ENCODE measurements around the gene CDS2. TPM values are rescaled to one million over a fixed set of nuclear protein-coding genes. Genes with fewer than 3 reads are reported as not detected.

CDS2 gene
- polyA plus RNA-seq, 1 donor from 2014 or later, result 66.7 TPM

DNA sequence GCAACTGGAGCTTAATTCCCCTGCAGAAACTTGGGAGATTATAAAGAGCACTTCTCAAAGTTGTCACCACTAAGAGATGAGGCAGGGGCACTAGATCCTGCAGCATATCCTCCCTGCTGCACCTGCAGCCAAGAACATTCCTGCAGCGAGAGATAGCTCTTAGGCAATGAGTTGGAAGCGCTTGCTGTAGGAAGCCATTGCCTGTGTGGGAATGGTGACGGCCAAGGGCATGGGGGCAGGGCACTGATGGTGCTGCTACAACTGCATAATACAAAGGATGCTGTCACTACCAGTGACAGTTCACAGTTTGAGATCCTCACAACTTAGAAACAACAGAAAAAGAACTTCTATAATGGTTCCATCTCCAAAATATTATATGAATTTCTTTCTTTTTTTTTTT lies 89.9 kb downstream of the CDS2 start:
- TF ChIP-seq MXI1 (conservative IDR thresholded peaks at IDR 0.05; ENCODE audit: poor library complexity, severe bottlenecking), result no peak
- TF ChIP-seq, protein P1, sequence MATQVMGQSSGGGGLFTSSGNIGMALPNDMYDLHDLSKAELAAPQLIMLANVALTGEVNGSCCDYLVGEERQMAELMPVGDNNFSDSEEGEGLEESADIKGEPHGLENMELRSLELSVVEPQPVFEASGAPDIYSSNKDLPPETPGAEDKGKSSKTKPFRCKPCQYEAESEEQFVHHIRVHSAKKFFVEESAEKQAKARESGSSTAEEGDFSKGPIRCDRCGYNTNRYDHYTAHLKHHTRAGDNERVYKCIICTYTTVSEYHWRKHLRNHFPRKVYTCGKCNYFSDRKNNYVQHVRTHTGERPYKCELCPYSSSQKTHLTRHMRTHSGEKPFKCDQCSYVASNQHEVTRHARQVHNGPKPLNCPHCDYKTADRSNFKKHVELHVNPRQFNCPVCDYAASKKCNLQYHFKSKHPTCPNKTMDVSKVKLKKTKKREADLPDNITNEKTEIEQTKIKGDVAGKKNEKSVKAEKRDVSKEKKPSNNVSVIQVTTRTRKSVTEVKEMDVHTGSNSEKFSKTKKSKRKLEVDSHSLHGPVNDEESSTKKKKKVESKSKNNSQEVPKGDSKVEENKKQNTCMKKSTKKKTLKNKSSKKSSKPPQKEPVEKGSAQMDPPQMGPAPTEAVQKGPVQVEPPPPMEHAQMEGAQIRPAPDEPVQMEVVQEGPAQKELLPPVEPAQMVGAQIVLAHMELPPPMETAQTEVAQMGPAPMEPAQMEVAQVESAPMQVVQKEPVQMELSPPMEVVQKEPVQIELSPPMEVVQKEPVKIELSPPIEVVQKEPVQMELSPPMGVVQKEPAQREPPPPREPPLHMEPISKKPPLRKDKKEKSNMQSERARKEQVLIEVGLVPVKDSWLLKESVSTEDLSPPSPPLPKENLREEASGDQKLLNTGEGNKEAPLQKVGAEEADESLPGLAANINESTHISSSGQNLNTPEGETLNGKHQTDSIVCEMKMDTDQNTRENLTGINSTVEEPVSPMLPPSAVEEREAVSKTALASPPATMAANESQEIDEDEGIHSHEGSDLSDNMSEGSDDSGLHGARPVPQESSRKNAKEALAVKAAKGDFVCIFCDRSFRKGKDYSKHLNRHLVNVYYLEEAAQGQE (IDR thresholded peaks at IDR 0.05; ENCODE audit: borderline replicate concordance), result no peak
- no peak for TF ChIP-seq EZH2 (IDR thresholded peaks at IDR 0.05; ENCODE audit: borderline replicate concordance, insufficient read depth, low read length, poor library complexity, severe bottlenecking)
- TF ChIP-seq SMC3 (conservative IDR thresholded peaks at IDR 0.05; ENCODE audit: poor library complexity), result no peak
- TF ChIP-seq TAF1 (IDR thresholded peaks at IDR 0.05; ENCODE audit: low read depth), result no peak
- no peak for TF ChIP-seq POLR2AphosphoS5 (IDR thresholded peaks at IDR 0.05)
- TF ChIP-seq EP300 (conservative IDR thresholded peaks at IDR 0.05; ENCODE audit: poor library complexity, severe bottlenecking), result no peak
- TF ChIP-seq RAD21 (conservative IDR thresholded peaks at IDR 0.05), result no peak
- TF ChIP-seq, protein P2, sequence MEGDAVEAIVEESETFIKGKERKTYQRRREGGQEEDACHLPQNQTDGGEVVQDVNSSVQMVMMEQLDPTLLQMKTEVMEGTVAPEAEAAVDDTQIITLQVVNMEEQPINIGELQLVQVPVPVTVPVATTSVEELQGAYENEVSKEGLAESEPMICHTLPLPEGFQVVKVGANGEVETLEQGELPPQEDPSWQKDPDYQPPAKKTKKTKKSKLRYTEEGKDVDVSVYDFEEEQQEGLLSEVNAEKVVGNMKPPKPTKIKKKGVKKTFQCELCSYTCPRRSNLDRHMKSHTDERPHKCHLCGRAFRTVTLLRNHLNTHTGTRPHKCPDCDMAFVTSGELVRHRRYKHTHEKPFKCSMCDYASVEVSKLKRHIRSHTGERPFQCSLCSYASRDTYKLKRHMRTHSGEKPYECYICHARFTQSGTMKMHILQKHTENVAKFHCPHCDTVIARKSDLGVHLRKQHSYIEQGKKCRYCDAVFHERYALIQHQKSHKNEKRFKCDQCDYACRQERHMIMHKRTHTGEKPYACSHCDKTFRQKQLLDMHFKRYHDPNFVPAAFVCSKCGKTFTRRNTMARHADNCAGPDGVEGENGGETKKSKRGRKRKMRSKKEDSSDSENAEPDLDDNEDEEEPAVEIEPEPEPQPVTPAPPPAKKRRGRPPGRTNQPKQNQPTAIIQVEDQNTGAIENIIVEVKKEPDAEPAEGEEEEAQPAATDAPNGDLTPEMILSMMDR (IDR thresholded peaks at IDR 0.05; ENCODE audit: poor library complexity, severe bottlenecking), result no peak
- no peak overlapping the region for H3K27ac ChIP-seq (ENCODE audit: low read length)
- no peaks in the 10 kb centered on the region for H3K9me2 ChIP-seq (ENCODE audit: insufficient read depth, low read length)
- H3K27me3 ChIP-seq (ENCODE audit: insufficient read depth, low read depth, low read length), result no peaks in the 10 kb centered on the region
- no peak overlapping the region for H3K9ac ChIP-seq (ENCODE audit: low read length)
- H3K4me3 ChIP-seq (ENCODE audit: low read length), result no peak overlapping the region
- H3K9me3 ChIP-seq (ENCODE audit: low read length), result no peaks in the 10 kb centered on the region
- no peak overlapping the region for H2AFZ ChIP-seq (ENCODE audit: low read depth, low read length)
- no peak overlapping the region for H3K4me2 ChIP-seq (ENCODE audit: low read length)
- H3F3A ChIP-seq (ENCODE audit: insufficient read depth, low read length, poor library complexity, severe bottlenecking), result no peaks in the 10 kb centered on the region
- H4K20me1 ChIP-seq (ENCODE audit: insufficient read depth), result no peaks in the 10 kb centered on the region
- H3K79me2 ChIP-seq (replicated peaks; ENCODE audit: insufficient read depth, low read length), result no peaks in the 10 kb centered on the region
- H3K36me3 ChIP-seq (ENCODE audit: insufficient read depth, low read length), result peaks cover 7% of the 10 kb centered on the region

GRCh38 chr20:5217616-5218015 lies 90.8 kb downstream of the CDS2 start:
- Histone ChIP-seq H3K79me2 (replicated peaks; ENCODE audit: insufficient read depth, low read length) (no peaks in the 10 kb centered on the region), H3K36me3 (ENCODE audit: insufficient read depth, low read length) (no peaks in the 10 kb centered on the region), H3K4me3 (ENCODE audit: low read length) (no peak overlapping the region), H3K9me2 (ENCODE audit: insufficient read depth, low read length) (no peaks in the 10 kb centered on the region), H3K27ac (ENCODE audit: low read length) (no peak overlapping the region), H4K20me1 (ENCODE audit: insufficient read depth) (no peaks in the 10 kb centered on the region), H3K4me2 (ENCODE audit: low read length) (no peak overlapping the region), H2AFZ (ENCODE audit: low read depth, low read length) (no peak overlapping the region), H3K9ac (ENCODE audit: low read length) (no peak overlapping the region), H3K27me3 (ENCODE audit: insufficient read depth, low read depth, low read length) (no peaks in the 10 kb centered on the region), H3K9me3 (ENCODE audit: low read length) (no peaks in the 10 kb centered on the region), H3F3A (ENCODE audit: insufficient read depth, low read length, poor library complexity, severe bottlenecking) (no peaks in the 10 kb centered on the region)
- TF ChIP-seq MXI1 (conservative IDR thresholded peaks at IDR 0.05; ENCODE audit: poor library complexity, severe bottlenecking) (no peak), EZH2 (IDR thresholded peaks at IDR 0.05; ENCODE audit: borderline replicate concordance, insufficient read depth, low read length, poor library complexity, severe bottlenecking) (no peak), SMC3 (conservative IDR thresholded peaks at IDR 0.05; ENCODE audit: poor library complexity) (no peak), TAF1 (IDR thresholded peaks at IDR 0.05; ENCODE audit: low read depth) (no peak), EP300 (conservative IDR thresholded peaks at IDR 0.05; ENCODE audit: poor library complexity, severe bottlenecking) (no peak), POLR2AphosphoS5 (IDR thresholded peaks at IDR 0.05) (no peak), RAD21 (conservative IDR thresholded peaks at IDR 0.05) (no peak)
- TF ChIP-seq, protein P2 (IDR thresholded peaks at IDR 0.05; ENCODE audit: poor library complexity, severe bottlenecking), result no peak
- TF ChIP-seq, protein P1 (IDR thresholded peaks at IDR 0.05; ENCODE audit: borderline replicate concordance), result no peak
